Measurements from ENCODE around the gene CRISPLD2. TPM values are rescaled to one million over a fixed set of nuclear protein-coding genes. Genes with fewer than 3 reads are reported as not detected.

CRISPLD2 gene
- total RNA-seq, 1 experiment from 2014 or later: 6.5 TPM

DNA sequence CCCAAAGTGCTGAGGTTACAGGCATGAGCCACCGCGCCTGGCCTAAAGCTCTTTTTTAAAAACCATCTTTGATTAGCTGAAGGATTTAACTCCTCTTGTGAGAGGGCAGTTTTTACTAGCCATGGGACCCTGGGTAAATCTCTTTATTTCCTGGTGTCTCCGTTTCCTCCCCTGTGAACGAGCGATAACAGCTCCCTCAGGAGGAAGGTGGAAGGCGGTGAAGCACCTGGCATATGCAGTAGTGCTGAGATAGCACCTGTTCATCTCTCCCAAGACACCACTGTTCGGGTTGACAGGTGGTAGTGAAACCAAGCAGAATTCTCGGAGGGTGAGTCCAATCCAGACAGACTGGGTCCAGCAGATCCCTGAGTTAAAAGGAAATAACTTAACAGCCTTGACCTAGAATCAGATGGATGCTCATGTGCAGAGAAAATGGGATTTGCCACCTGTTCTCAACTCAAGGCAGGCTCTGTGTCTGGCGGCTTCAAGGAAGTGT is 86.2 kb downstream of the CRISPLD2 start:
- no peaks in the 10 kb centered on the region for H3K36me3 Mint-ChIP-seq (ENCODE audit: insufficient read depth, unreplicated experiment)
- CTCF ChIA-PET: no interaction called here

GRCh38 chr16:84907051-84907450 is 87.3 kb downstream of the CRISPLD2 start:
- Mint-ChIP-seq H3K4me3 (ENCODE audit: low read depth, unreplicated experiment) (no peak overlapping the region), H3K27ac (ENCODE audit: unreplicated experiment) (no peak overlapping the region), H3K36me3 (ENCODE audit: insufficient read depth, unreplicated experiment) (no peaks in the 10 kb centered on the region), H3K4me1 (ENCODE audit: low read depth, unreplicated experiment) (no peaks in the 10 kb centered on the region), H3K27me3 (ENCODE audit: unreplicated experiment) (peaks cover 10% of the 10 kb centered on the region), H3K9me3 (ENCODE audit: low read depth, unreplicated experiment) (no peaks in the 10 kb centered on the region)
- CTCF ChIA-PET: no interaction called here
- intact Hi-C loops (cut with micrococcal nuclease; ENCODE audit: unreplicated experiment): no loop called here
- BruUV-seq (replicated peaks): no TSS peak
- TF ChIP-seq, protein P1, sequence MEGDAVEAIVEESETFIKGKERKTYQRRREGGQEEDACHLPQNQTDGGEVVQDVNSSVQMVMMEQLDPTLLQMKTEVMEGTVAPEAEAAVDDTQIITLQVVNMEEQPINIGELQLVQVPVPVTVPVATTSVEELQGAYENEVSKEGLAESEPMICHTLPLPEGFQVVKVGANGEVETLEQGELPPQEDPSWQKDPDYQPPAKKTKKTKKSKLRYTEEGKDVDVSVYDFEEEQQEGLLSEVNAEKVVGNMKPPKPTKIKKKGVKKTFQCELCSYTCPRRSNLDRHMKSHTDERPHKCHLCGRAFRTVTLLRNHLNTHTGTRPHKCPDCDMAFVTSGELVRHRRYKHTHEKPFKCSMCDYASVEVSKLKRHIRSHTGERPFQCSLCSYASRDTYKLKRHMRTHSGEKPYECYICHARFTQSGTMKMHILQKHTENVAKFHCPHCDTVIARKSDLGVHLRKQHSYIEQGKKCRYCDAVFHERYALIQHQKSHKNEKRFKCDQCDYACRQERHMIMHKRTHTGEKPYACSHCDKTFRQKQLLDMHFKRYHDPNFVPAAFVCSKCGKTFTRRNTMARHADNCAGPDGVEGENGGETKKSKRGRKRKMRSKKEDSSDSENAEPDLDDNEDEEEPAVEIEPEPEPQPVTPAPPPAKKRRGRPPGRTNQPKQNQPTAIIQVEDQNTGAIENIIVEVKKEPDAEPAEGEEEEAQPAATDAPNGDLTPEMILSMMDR (IDR thresholded peaks at IDR 0.05; ENCODE audit: unreplicated experiment): no peak
- no peak for DNase-seq

More for the DNA sequence above, 86.2 kb downstream of the CRISPLD2 start:
- Mint-ChIP-seq H3K27me3 (ENCODE audit: unreplicated experiment) (no peaks in the 10 kb centered on the region), H3K27ac (ENCODE audit: unreplicated experiment) (no peak overlapping the region), H3K4me1 (ENCODE audit: low read depth, unreplicated experiment) (no peaks in the 10 kb centered on the region), H3K4me3 (ENCODE audit: low read depth, unreplicated experiment) (no peak overlapping the region), H3K9me3 (ENCODE audit: low read depth, unreplicated experiment) (no peaks in the 10 kb centered on the region)
- TF ChIP-seq, protein P1 (IDR thresholded peaks at IDR 0.05; ENCODE audit: unreplicated experiment): no peak
- BruUV-seq (replicated peaks): no TSS peak
- no peak for DNase-seq
- intact Hi-C loops (cut with micrococcal nuclease; ENCODE audit: unreplicated experiment): no loop called here

DNA sequence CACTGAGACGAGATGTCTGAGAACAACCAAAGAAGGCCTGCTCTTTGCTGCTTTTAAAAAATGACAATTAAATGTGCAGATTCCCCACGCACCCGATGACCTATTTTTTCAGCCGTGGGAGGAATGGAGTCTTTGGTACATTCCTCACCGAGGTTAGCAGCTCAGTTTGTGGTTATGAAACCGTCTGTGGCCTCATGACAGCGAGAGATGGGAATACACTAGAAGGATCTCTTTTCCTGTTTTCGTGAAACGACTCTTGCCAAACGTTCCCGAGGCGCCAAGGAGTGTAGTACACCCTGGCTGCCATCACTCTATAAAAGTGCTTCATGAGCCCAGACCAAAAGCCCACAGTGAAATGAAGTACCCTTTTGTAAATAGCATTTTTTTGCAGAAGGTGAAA is 87.8 kb downstream of the CRISPLD2 start:
- Mint-ChIP-seq H3K9me3 (ENCODE audit: low read depth, unreplicated experiment) (no peaks in the 10 kb centered on the region), H3K4me3 (ENCODE audit: low read depth, unreplicated experiment) (no peak overlapping the region), H3K4me1 (ENCODE audit: low read depth, unreplicated experiment) (no peaks in the 10 kb centered on the region), H3K27me3 (ENCODE audit: unreplicated experiment) (peaks cover 15% of the 10 kb centered on the region), H3K36me3 (ENCODE audit: insufficient read depth, unreplicated experiment) (no peaks in the 10 kb centered on the region), H3K27ac (ENCODE audit: unreplicated experiment) (no peak overlapping the region)
- intact Hi-C loops (cut with micrococcal nuclease; ENCODE audit: unreplicated experiment): no loop called here
- CTCF ChIA-PET: no interaction called here
- TF ChIP-seq, protein P1 (IDR thresholded peaks at IDR 0.05; ENCODE audit: unreplicated experiment): no peak
- BruUV-seq (replicated peaks): no TSS peak
- no peak for DNase-seq

DNA sequence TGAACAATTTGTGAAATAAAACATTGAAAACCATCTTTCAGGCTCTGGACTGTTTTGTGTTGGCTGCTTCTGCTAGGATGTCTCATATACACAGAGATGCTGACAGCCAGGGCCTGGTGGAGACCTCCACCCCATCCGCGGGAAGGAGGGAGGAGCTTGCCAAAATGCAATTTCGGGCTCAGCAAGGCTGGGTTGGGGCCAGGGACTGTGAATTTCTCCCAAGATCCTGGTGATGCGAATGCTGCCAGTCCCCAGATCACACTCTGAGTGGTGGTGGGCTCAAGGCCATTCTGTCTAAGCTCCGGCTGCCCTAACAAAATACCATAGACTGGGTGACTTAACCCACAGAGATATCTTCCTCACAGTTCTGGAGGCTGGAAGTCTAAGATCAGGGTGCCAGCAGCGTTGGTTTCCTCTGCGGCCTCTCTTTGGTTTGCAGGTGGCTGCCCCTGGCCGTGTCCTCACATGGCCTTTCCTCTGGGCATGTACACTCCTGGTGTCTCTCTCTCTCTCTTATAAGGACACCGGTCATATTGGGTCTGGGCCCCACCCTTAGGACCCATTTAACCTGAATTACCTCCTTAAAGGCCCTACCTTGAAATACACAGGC is 89.8 kb downstream of the CRISPLD2 start:
- Mint-ChIP-seq H3K27me3 (ENCODE audit: unreplicated experiment) (peaks cover 35% of the 10 kb centered on the region), H3K36me3 (ENCODE audit: insufficient read depth, unreplicated experiment) (no peaks in the 10 kb centered on the region), H3K9me3 (ENCODE audit: low read depth, unreplicated experiment) (no peaks in the 10 kb centered on the region), H3K4me3 (ENCODE audit: low read depth, unreplicated experiment) (no peak overlapping the region), H3K4me1 (ENCODE audit: low read depth, unreplicated experiment) (no peaks in the 10 kb centered on the region), H3K27ac (ENCODE audit: unreplicated experiment) (no peak overlapping the region)
- no peak for DNase-seq
- intact Hi-C loops (cut with micrococcal nuclease; ENCODE audit: unreplicated experiment): no loop called here
- no TSS peak for BruUV-seq (replicated peaks)
- TF ChIP-seq, protein P1 (IDR thresholded peaks at IDR 0.05; ENCODE audit: unreplicated experiment): no peak
- CTCF ChIA-PET: no interaction called here

Measured in Calu3 (cell line).